Measurements from ENCODE around the gene DHX16. TPM values are rescaled to one million over a fixed set of nuclear protein-coding genes. Genes with fewer than 3 reads are reported as not detected.

The DHX16 gene
- total RNA-seq, 2 experiments from 2014 or later = 15.9 to 16.1 TPM

DNA sequence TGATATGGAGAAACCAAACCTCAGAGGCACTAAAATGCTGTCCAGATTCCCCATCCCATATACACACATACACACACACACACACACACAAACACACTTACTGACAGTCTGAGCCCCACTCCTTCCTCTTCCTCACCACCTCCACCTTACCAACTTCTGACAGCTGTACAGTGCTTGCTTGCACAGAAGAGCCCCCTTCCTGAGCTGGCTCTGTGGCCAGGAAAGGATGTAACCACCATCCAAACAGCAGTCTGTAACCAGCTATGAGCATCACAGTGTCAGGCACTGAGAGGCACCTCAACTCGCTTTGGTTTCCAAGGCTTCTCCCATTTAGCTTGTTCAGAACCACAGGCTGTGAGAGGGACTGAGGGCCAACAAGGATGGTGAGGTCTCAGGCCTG, 31.8 kb downstream of the DHX16 start:
- peaks cover 17% of the 10 kb centered on the region for H3K36me3 ChIP-seq (ENCODE audit: insufficient read depth, low read length)
- no peaks in the 10 kb centered on the region for H3K27me3 ChIP-seq (ENCODE audit: control insufficient read depth in 1 of 2, insufficient read depth in 2 of 2, low read length in 2 of 2)
- Mint-ChIP-seq H3K27me3 (no peaks in the 10 kb centered on the region), H3K4me1 (ENCODE audit: low read depth) (peaks cover 18% of the 10 kb centered on the region), H3K36me3 (ENCODE audit: low read depth) (peaks cover 35% of the 10 kb centered on the region), H3K4me3 (no peak overlapping the region), H3K27ac (no peak overlapping the region), H3K9me3 (no peaks in the 10 kb centered on the region)
- H3K4me3 ChIP-seq (ENCODE audit: low read length) = no peak overlapping the region
- ChIA-PET POLR2A (interaction anchor here (1.7 kb wide), 1 partner anchor 28 kb away, joined by 9 read pairs; no protein-coding TSS in a partner anchor), CTCF (interaction anchor here (0.9 to 2.1 kb wide), 3 partner anchors 15 to 90 kb away, joined by 3 to 6 read pairs (median 4); partner anchors contain the start of gene ATAT1)
- no peak overlapping the region for H3K27ac ChIP-seq (ENCODE audit: low read depth in 1 of 2, low read length in 2 of 2)
- DNase-seq (peak in 1 of 14 experiments; percentile 8), ATAC-seq (ENCODE audit: poor library complexity) (no peak)
- TF ChIP-seq CTCF (IDR thresholded peaks at IDR 0.05) = no peak
- peaks cover 7% of the 10 kb centered on the region for H3K4me1 ChIP-seq (ENCODE audit: insufficient read depth, low read length)
- no peaks in the 10 kb centered on the region for H3K9me3 ChIP-seq (ENCODE audit: control insufficient read depth in 1 of 2, insufficient read depth in 1 of 2, low read length in 2 of 2)
- intact Hi-C loops (cut with DNase I, micrococcal nuclease) = no loop called here

- POLR2A ChIA-PET = interaction anchor here (1.7 kb wide), 1 partner anchor 27 kb away, joined by 9 read pairs; no protein-coding TSS in a partner anchor
- CTCF ChIA-PET = interaction anchor here (1.8 to 2.1 kb wide), 2 partner anchors 14 to 39 kb away, joined by 4 to 6 read pairs; partner anchors contain the start of gene ATAT1
- H3K27me3 ChIP-seq (ENCODE audit: control insufficient read depth in 1 of 2, insufficient read depth in 2 of 2, low read length in 2 of 2) = no peaks in the 10 kb centered on the region
- intact Hi-C loops (cut with DNase I, micrococcal nuclease) = no loop called here
- Mint-ChIP-seq H3K4me3 (no peak overlapping the region), H3K4me1 (ENCODE audit: low read depth) (peaks cover 13% of the 10 kb centered on the region), H3K9me3 (no peaks in the 10 kb centered on the region), H3K36me3 (ENCODE audit: low read depth) (peaks cover 35% of the 10 kb centered on the region), H3K27me3 (no peaks in the 10 kb centered on the region), H3K27ac (no peak overlapping the region)
- no peak overlapping the region for H3K4me3 ChIP-seq (ENCODE audit: low read length)
- H3K27ac ChIP-seq (ENCODE audit: low read depth in 1 of 2, low read length in 2 of 2) = no peak overlapping the region
- no peak for TF ChIP-seq CTCF (IDR thresholded peaks at IDR 0.05)
- peaks cover 17% of the 10 kb centered on the region for H3K36me3 ChIP-seq (ENCODE audit: insufficient read depth, low read length)
- DNase-seq (peak in 1 of 14 experiments; percentile 29), ATAC-seq (ENCODE audit: poor library complexity) (peak; percentile 37)
- H3K4me1 ChIP-seq (ENCODE audit: insufficient read depth, low read length) = peaks cover 6% of the 10 kb centered on the region
- H3K9me3 ChIP-seq (ENCODE audit: control insufficient read depth in 1 of 2, insufficient read depth in 1 of 2, low read length in 2 of 2) = no peaks in the 10 kb centered on the region
Observed at GRCh38 chr6:30640481-30640880, 32.3 kb downstream of the DHX16 start.

DNA sequence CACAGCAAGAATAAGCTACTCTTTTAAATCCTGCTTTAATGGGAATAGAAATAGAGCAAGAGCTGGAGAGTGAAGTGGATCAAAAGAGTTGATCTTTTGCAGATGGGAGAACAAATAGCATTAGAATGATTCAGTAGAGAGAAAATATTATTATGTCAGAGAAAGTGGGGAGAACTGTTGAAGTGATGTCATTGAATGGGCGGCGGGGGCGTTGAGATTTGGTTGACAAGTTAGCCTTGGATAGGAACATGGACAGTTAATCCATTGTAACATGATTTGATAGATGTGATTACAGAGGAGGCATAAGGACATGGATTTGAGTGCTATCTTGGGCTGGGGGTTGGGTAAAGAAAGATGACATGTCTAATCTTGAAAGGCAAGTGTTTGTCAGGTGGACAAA, 37.0 kb downstream of the DHX16 start:
- ATAC-seq (ENCODE audit: poor library complexity) = no peak
- no peak for DNase-seq
- ChIA-PET POLR2A (no interaction called here), CTCF (no interaction called here)
- Mint-ChIP-seq H3K9me3 (no peaks in the 10 kb centered on the region), H3K4me1 (ENCODE audit: low read depth) (peaks cover 7% of the 10 kb centered on the region), H3K27ac (no peak overlapping the region), H3K27me3 (no peaks in the 10 kb centered on the region), H3K4me3 (no peak overlapping the region), H3K36me3 (ENCODE audit: low read depth) (peaks cover 37% of the 10 kb centered on the region)
- Histone ChIP-seq H3K27me3 (ENCODE audit: control insufficient read depth in 1 of 2, insufficient read depth in 2 of 2, low read length in 2 of 2) (no peaks in the 10 kb centered on the region), H3K27ac (ENCODE audit: low read depth in 1 of 2, low read length in 2 of 2) (no peak overlapping the region), H3K9me3 (ENCODE audit: control insufficient read depth in 1 of 2, insufficient read depth in 1 of 2, low read length in 2 of 2) (no peaks in the 10 kb centered on the region), H3K4me1 (ENCODE audit: insufficient read depth, low read length) (peaks cover 2% of the 10 kb centered on the region), H3K36me3 (ENCODE audit: insufficient read depth, low read length) (no peaks in the 10 kb centered on the region), H3K4me3 (ENCODE audit: low read length) (no peak overlapping the region)
- intact Hi-C loops (cut with DNase I, micrococcal nuclease) = no loop called here
- no peak for TF ChIP-seq CTCF (IDR thresholded peaks at IDR 0.05)
